Activated naive CD8-positive, alpha-beta T cell treated with anti-CD3 and anti-CD28 coated beads, Interleukin-2, amount 50 U/mL, for 16 hours (primary cell): ENCODE results near the gene GMPPA.

ENCODE experiments used
- DNase-seq: peaks from one replicate; pipeline ENCODE4 v3.0.0-alpha.2; 2020; ENCODE audit warnings: low read depth, low spot score

The GMPPA gene

GRCh38 chr2:219498280-219499057 is at the start of gene GMPPA:
Gene GMPPA (plus strand): TSS chr2:219498891. CDS start chr2:219499976, 1,085 bp downstream.
- peak; percentile 87 for DNase-seq

- DNase-seq, result no peak
These were observed 49.1 kb upstream of the GMPPA start for GRCh38 chr2:219449609-219450008.

- no peak for DNase-seq
These were observed 46.9 kb upstream of the GMPPA start for GRCh38 chr2:219451661-219452360.

GRCh38 chr2:219452361-219453317 is 46.1 kb upstream of the GMPPA start:
- no peak for DNase-seq

GRCh38 chr2:219453671-219454590 is 44.8 kb upstream of the GMPPA start:
- DNase-seq, result no peak

GRCh38 chr2:219455581-219455980 is 43.1 kb upstream of the GMPPA start:
- no peak for DNase-seq

GRCh38 chr2:219457784-219458369 is 40.8 kb upstream of the GMPPA start:
- DNase-seq, result no peak

- no peak for DNase-seq
These were observed 39.7 kb upstream of the GMPPA start for GRCh38 chr2:219458996-219459395.

- no peak for DNase-seq
These were observed 39.0 kb upstream of the GMPPA start for GRCh38 chr2:219459460-219460311.

GRCh38 chr2:219460424-219460926 is 38.2 kb upstream of the GMPPA start:
- no peak for DNase-seq

- DNase-seq, result no peak
These were observed 37.6 kb upstream of the GMPPA start for GRCh38 chr2:219461047-219461514.

GRCh38 chr2:219461669-219462068 is 37.0 kb upstream of the GMPPA start:
- DNase-seq, result no peak

- DNase-seq, result no peak
These were observed 36.3 kb upstream of the GMPPA start for GRCh38 chr2:219462349-219462748.

- DNase-seq, result no peak
These were observed 34.2 kb upstream of the GMPPA start for GRCh38 chr2:219464286-219465032.

GRCh38 chr2:219465659-219466561 is 32.8 kb upstream of the GMPPA start:
- no peak for DNase-seq

GRCh38 chr2:219466816-219467735 is 31.6 kb upstream of the GMPPA start:
- DNase-seq, result no peak
